HG02884 (cell line): ENCODE results near the gene C20orf204.
A peak's percentile ranks its signal among the peaks of the same experiment; 100 is the strongest.

Experiments
- ATAC-seq: cut with Tn5 transposase; IDR thresholded peaks from one replicate; pipeline ENCODE4 v1.9.1; 2021; ENCODE audit warnings: mild to moderate bottlenecking, moderate library complexity; ENCODE audit not compliant: unreplicated experiment

The C20orf204 gene

GRCh38 chr20:64055396-64055892 is 19.5 kb downstream of the C20orf204 start:
- no peak for ATAC-seq

GRCh38 chr20:64055893-64056638 is 20.1 kb downstream of the C20orf204 start:
- no peak for ATAC-seq

GRCh38 chr20:64056639-64056888 is 20.6 kb downstream of the C20orf204 start:
- no peak for ATAC-seq

GRCh38 chr20:64056889-64057627 is 21.1 kb downstream of the C20orf204 start:
- ATAC-seq = no peak

GRCh38 chr20:64057628-64058498 is 21.9 kb downstream of the C20orf204 start:
- ATAC-seq = no peak

- no peak for ATAC-seq
These were observed 22.6 kb downstream of the C20orf204 start for GRCh38 chr20:64058536-64058935.

- no peak for ATAC-seq
These were observed 26.3 kb downstream of the C20orf204 start for GRCh38 chr20:64062276-64062595.

- ATAC-seq = peak; percentile 70
These were observed 26.8 kb downstream of the C20orf204 start, which contains the start of gene TCEA2 for GRCh38 chr20:64062596-64063388. Gene TCEA2 (plus strand): TSS chr20:64063198. CDS start chr20:64063313, 115 bp downstream.

GRCh38 chr20:64063389-64064144 is 27.6 kb downstream of the C20orf204 start:
- ATAC-seq = no peak

GRCh38 chr20:64064145-64064698 is 28.2 kb downstream of the C20orf204 start:
- ATAC-seq = no peak

- no peak for ATAC-seq
These were observed 29.3 kb downstream of the C20orf204 start for GRCh38 chr20:64065062-64065973.

- no peak for ATAC-seq
These were observed 30.0 kb downstream of the C20orf204 start for GRCh38 chr20:64065974-64066343.

GRCh38 chr20:64067005-64067632 is 31.1 kb downstream of the C20orf204 start:
- ATAC-seq = no peak

- no peak for ATAC-seq
These were observed 31.8 kb downstream of the C20orf204 start for GRCh38 chr20:64067733-64068307.

- ATAC-seq = no peak
These were observed 32.6 kb downstream of the C20orf204 start for GRCh38 chr20:64068386-64069208.

GRCh38 chr20:64069209-64069613 is 33.2 kb downstream of the C20orf204 start:
- no peak for ATAC-seq
